HepG2 (cell line): ENCODE measurements around the gene KLHL12. TPM values are rescaled to one million over a fixed set of nuclear protein-coding genes. Genes with fewer than 3 reads are reported as not detected.

ENCODE experiments used
- ATAC-seq: fragments of 200-7000 bp; cut with Tn5 transposase; 3 replicates; pipeline ENCODE4 v1.9.1; 2020; ENCODE audit warnings: mild to moderate bottlenecking, moderate library complexity
- BruUV-seq: library from RNA; stranded (reverse); fragments of 400-500 nt; replicated peaks from 2 replicates; lab custom pipeline; 2021; lab: Mats Ljungman, UMichigan
- CTCF ChIA-PET: fragments of 300-600 bp; formaldehyde crosslinking; extraction: SDS; loops from one replicate; lab custom pipeline; 2021; ENCODE audit warnings: low total read pairs, inconsistent platforms, low intra/inter-chr PET ratio; lab: Yijun Ruan, JAX
- POLR2A ChIA-PET: fragments of 350-600 bp; sonication (Branson Sonifier 250); formaldehyde crosslinking; loops from one replicate; lab custom pipeline; 2020; ENCODE audit warnings: antibody characterized with exemption, inconsistent platforms; lab: Yijun Ruan, JAX
- DNase-seq: peaks from one replicate; pipeline ENCODE4 v3.0.0-alpha.2; 2015; ENCODE audit warnings: low spot score
- FAIRE-seq: peaks from 3 replicates; lab custom pipeline; 2011; peaks lifted over from hg19 to GRCh38; lab: Jason Lieb, UNC
- H2AFZ ChIP-seq: one replicate; pipeline ENCODE4 v1.6.1; 2011; ENCODE audit warnings: low read length, inconsistent platforms
- H3K27ac ChIP-seq: fragments of 300-600 bp; 3 replicates; pipeline ENCODE4 v1.8.0; 2011; ENCODE audit warnings: mixed run types, mild to moderate bottlenecking, mixed read lengths, low read length, inconsistent platforms; ENCODE audit not compliant: insufficient read depth; ENCODE audit errors: extremely low read length
- H3K27me3 ChIP-seq, 2 experiments: fragments of 200-600 bp in 1 of 2; 2 replicates in 1 of 2; 3 replicates in 1 of 2; pipeline versions ENCODE4 v1.6.0 to v1.8.0; 2011; ENCODE audit warnings: low read length in 2 of 2, mild to moderate bottlenecking in 2 of 2, moderate library complexity in 2 of 2, inconsistent platforms in 1 of 2; ENCODE audit not compliant: insufficient read depth in 2 of 2, control insufficient read depth in 1 of 2
- H3K36me3 ChIP-seq, 2 experiments: fragments of 200-600 bp in 1 of 2; replicated peaks in 1 of 2; 2 replicates in 1 of 2; 3 replicates in 1 of 2; pipeline versions ENCODE4 v1.5.1 to v1.8.0; 2011; ENCODE audit warnings: low read length in 2 of 2, inconsistent platforms in 1 of 2; ENCODE audit not compliant: insufficient read depth in 2 of 2, control insufficient read depth in 1 of 2
- H3K4me1 ChIP-seq: 2 replicates; pipeline ENCODE4 v1.5.1; 2012; ENCODE audit warnings: low read length, inconsistent platforms; ENCODE audit not compliant: insufficient read depth
- H3K4me2 ChIP-seq: 2 replicates; pipeline ENCODE4 v1.6.0; 2011; ENCODE audit warnings: low read depth, low read length, inconsistent platforms
- H3K4me3 ChIP-seq, 3 experiments: fragments of 200-600 bp in 1 of 3; sonication (generic), shearing (Covaris generic) in 1 of 3; replicated peaks in 1 of 3; 2 replicates each; pipeline ENCODE4 v1.5.1; 2011 to 2016; ENCODE audit warnings: low read length in 3 of 3, inconsistent platforms in 2 of 3, low read depth in 2 of 3, mild to moderate bottlenecking in 2 of 3, control low read depth in 1 of 3, mixed read lengths in 1 of 3; ENCODE audit not compliant: insufficient read depth in 1 of 3
- H3K79me2 ChIP-seq: one replicate; pipeline ENCODE4 v1.6.1; 2011; ENCODE audit warnings: low read length, inconsistent platforms; ENCODE audit not compliant: insufficient read depth
- H3K9ac ChIP-seq: 2 replicates; pipeline ENCODE4 v1.6.0; 2011; ENCODE audit warnings: mild to moderate bottlenecking, low read depth, low read length, inconsistent platforms; ENCODE audit not compliant: insufficient read depth
- H3K9me3 ChIP-seq: 2 replicates; pipeline ENCODE4 v1.5.1; 2012; ENCODE audit warnings: mild to moderate bottlenecking, low read length
- H4K20me1 ChIP-seq: 2 replicates; pipeline ENCODE4 v1.6.0; 2011; ENCODE audit warnings: inconsistent platforms, mild to moderate bottlenecking, low read length, moderate library complexity; ENCODE audit not compliant: insufficient read depth
- CAMTA2 ChIP-seq: sonication (generic); formaldehyde crosslinking; IDR thresholded peaks from 2 replicates; pipeline ENCODE4 v1.4.0; 2020; ENCODE audit warnings: mild to moderate bottlenecking, missing genetic modification reagents, borderline replicate concordance
- CENPT ChIP-seq: sonication (generic); formaldehyde crosslinking; IDR thresholded peaks from 2 replicates; pipeline ENCODE4 v1.8.0; 2022; ENCODE audit warnings: low read depth, mild to moderate bottlenecking, moderate library complexity, missing genetic modification reagents
- CTCF ChIP-seq: sonication (generic); formaldehyde crosslinking; IDR thresholded peaks from 2 replicates; pipeline ENCODE4 v1.5.0; 2020; ENCODE audit warnings: mild to moderate bottlenecking, missing genetic modification reagents, moderate library complexity
- DDIT3 ChIP-seq: sonication (generic); formaldehyde crosslinking; IDR thresholded peaks from 2 replicates; pipeline ENCODE4 v1.4.0; 2020; ENCODE audit warnings: mild to moderate bottlenecking, missing genetic modification reagents
- FOXC1 ChIP-seq: sonication (generic); formaldehyde crosslinking; IDR thresholded peaks from 2 replicates; pipeline ENCODE4 v1.8.0; 2022; ENCODE audit warnings: mild to moderate bottlenecking, missing genetic modification reagents, borderline replicate concordance
- HDAC6 ChIP-seq: fragments of 200-600 bp; sonication (generic); IDR thresholded peaks from 2 replicates; pipeline ENCODE4 v1.7.0; 2017; ENCODE audit warnings: mild to moderate bottlenecking, antibody characterized with exemption, low read length, low read depth
- KDM4B ChIP-seq: sonication (generic); formaldehyde crosslinking; IDR thresholded peaks from 2 replicates; pipeline ENCODE4 v1.4.0; 2020; ENCODE audit warnings: missing genetic modification reagents
- ZNF501 ChIP-seq: sonication (generic); formaldehyde crosslinking; IDR thresholded peaks from 2 replicates; pipeline ENCODE4 v1.5.1; 2020; ENCODE audit warnings: mild to moderate bottlenecking, moderate library complexity, missing genetic modification reagents
- ZNF792 ChIP-seq: IDR thresholded peaks from 2 replicates; pipeline ENCODE4 v1.6.1; 2016
- WGBS: methylation state at CpG from one replicate; pipeline ENCODE4 v1.1.6; 2017; ENCODE audit warnings: low lambda C conversion rate; 5-methylcytosine and 5-hydroxymethylcytosine counted together
- in situ Hi-C: cut with HindIII; loops from 2 replicates; pipeline ENCODE4 v1.10.0; 2017; ENCODE audit warnings: low pct_unique_long_range_greater_than_20kb; ENCODE audit not compliant: extremely low pct_ligation_motif_present
- intact Hi-C: fragments of 100-400 bp; cut with micrococcal nuclease; formaldehyde crosslinking; loops from one replicate; pipeline ENCODE4 v1.10.0; 2022; ENCODE audit not compliant: unreplicated experiment
- polyA plus RNA-seq, 8 experiments: library from polyadenylated mRNA; depleted of rRNA in 3 of 8; stranded (reverse) in 7 of 8; unstranded in 1 of 8; fragments of >200 nt; fragmentation: Illumina TruSeq in 4 of 8; extraction: Trizol in 4 of 8; gene quantifications; 2 replicates each; pipeline versions ENCODE4 v1.2.1 to v1.2.3, GENCODE V29; 2011 to 2016; ENCODE audit warnings: low read depth in 4 of 8, missing spikeins in 1 of 8, mixed read lengths in 1 of 8; ENCODE audit not compliant: insufficient read depth in 1 of 8
- total RNA-seq, 5 experiments: library from RNA; depleted of rRNA; stranded (reverse); fragments of >200 nt; fragmentation: Illumina TruSeq; extraction: Trizol; gene quantifications; 2 replicates each; pipeline ENCODE4 v1.2.3, GENCODE V29; 2016; ENCODE audit warnings: low read depth in 1 of 5
- TF ChIP-seq, protein P1 (sequence below): sonication (generic); formaldehyde crosslinking; IDR thresholded peaks from 2 replicates; pipeline ENCODE4 v1.8.0; 2022; ENCODE audit warnings: missing genetic modification reagents, low read depth, mild to moderate bottlenecking, borderline replicate concordance

The KLHL12 gene
- total and polyA plus RNA-seq, 2 of the 13 experiments (the other 11 are each of a cell fraction or from before 2014, with no cell fraction given), result 19.2 to 25.2 TPM

- FAIRE-seq (no peak), ATAC-seq (no peak), DNase-seq (no peak)
- no peaks in the 10 kb centered on the region for H3K9me3 ChIP-seq
- BruUV-seq, result no TSS peak
- in situ Hi-C loops, result no loop called here
- H3K4me3 ChIP-seq, result no peak overlapping the region
- no peak overlapping the region for H3K27ac ChIP-seq
- TF ChIP-seq DDIT3 (CRISPR knock-in tag) (no peak), CTCF (CRISPR knock-in tag) (no peak), CENPT (CRISPR knock-in tag) (no peak), KDM4B (CRISPR knock-in tag) (no peak), HDAC6 (no peak), ZNF501 (no peak), ZNF792 (CRISPR knock-in tag) (no peak), FOXC1 (CRISPR knock-in tag) (no peak), CAMTA2 (CRISPR knock-in tag) (no peak)
- TF ChIP-seq, protein P1, sequence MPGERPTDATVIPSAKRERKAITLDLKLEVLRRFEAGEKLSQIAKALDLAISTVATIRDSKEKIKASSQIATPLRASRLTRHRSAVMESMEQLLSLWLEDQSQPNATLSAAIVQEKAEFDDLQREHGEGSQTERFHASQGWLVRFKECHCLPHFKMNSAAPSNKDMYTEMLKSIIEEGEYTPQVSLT (CRISPR knock-in tag), result no peak
- CTCF ChIA-PET, result no interaction called here
- H3K9ac ChIP-seq, result no peak overlapping the region
- peaks cover 39% of the 10 kb centered on the region for H3K4me1 ChIP-seq
- no peak overlapping the region for H2AFZ ChIP-seq
- POLR2A ChIA-PET, result interaction anchor here (1.1 to 1.3 kb wide), 2 partner anchors 92 to 143 kb away, joined by 3 read pairs; no protein-coding TSS in a partner anchor
- H3K36me3 ChIP-seq, result peaks cover 9 to 31% of the 10 kb centered on the region in 2 experiments
- H3K79me2 ChIP-seq, result peaks cover 61% of the 10 kb centered on the region
- intact Hi-C loops, result loop anchor here (10.0 kb wide), 1 partner anchor 68 kb away; the partner anchor contains the start of gene RABIF
- peaks cover 7% of the 10 kb centered on the region for H4K20me1 ChIP-seq
- 95% methylated on average over 4 of the region's 4 CpGs for WGBS
- H3K4me2 ChIP-seq, result no peak overlapping the region
- no peaks in the 10 kb centered on the region; a peak in 1 of 5 replicates for H3K27me3 ChIP-seq
Observed at GRCh38 chr1:202952818-202953217, 25.8 kb upstream of the KLHL12 start.
